Measurements from ENCODE around the gene WLS.

Gene WLS

GRCh38 chr1:68103011-68103545 is 129.2 kb downstream of the WLS start:
- TF ChIP-seq GATA3 (IDR thresholded peaks at IDR 0.05; ENCODE audit: low read depth, low read length) (no peak), GATA2 (IDR thresholded peaks at IDR 0.05; ENCODE audit: low read depth, low read length) (no peak)

GRCh38 chr1:68101829-68102228 is 130.5 kb downstream of the WLS start:
- TF ChIP-seq GATA3 (IDR thresholded peaks at IDR 0.05; ENCODE audit: low read depth, low read length) (no peak), GATA2 (IDR thresholded peaks at IDR 0.05; ENCODE audit: low read depth, low read length) (no peak)

DNA sequence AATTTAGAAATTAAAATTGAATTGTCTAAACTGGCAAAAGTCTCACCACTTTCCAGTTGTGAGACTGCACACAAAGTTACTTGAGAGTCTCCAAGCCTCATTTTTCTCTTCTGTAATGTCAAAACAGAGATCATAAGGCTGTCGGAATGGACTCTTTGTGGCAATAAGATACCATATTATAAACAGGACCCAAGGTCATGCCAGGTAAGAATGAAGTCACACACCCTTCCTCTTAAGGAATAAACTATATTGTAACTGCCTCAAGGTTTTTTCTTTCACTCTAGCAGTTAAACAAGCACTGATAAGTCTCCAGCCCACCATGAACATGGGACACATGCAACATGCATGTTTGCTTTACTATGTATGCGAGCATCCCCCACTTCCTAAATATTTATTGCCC is 131.8 kb downstream of the WLS start:
- no peak for TF ChIP-seq GATA2 (IDR thresholded peaks at IDR 0.05; ENCODE audit: low read depth, low read length)
- TF ChIP-seq GATA3 (IDR thresholded peaks at IDR 0.05; ENCODE audit: low read depth, low read length): no peak

GRCh38 chr1:68093737-68094136 is 138.6 kb downstream of the WLS start:
- TF ChIP-seq GATA2 (IDR thresholded peaks at IDR 0.05; ENCODE audit: low read depth, low read length) (no peak), GATA3 (IDR thresholded peaks at IDR 0.05; ENCODE audit: low read depth, low read length) (no peak)

DNA sequence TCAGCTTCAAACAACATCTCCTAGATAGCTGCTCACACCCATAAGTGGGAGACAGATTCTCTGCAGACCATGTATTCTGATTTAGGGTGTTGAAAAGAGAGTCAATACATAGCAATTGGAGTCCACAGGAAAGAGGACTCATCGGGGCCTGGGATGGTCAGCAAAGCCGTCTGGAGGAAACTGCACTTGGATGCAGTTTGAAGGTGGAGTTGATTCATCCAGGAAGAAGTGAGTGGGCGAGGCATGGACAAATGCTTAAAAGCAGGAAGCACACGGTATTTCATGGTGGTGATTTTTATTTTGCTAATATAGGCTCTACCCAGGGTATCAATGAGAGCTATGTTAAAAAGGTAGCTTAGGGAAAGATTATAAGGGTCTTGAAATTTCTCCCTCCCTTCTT is 145.1 kb downstream of the WLS start:
- TF ChIP-seq GATA3 (IDR thresholded peaks at IDR 0.05; ENCODE audit: low read depth, low read length) (no peak), GATA2 (IDR thresholded peaks at IDR 0.05; ENCODE audit: low read depth, low read length) (no peak)

DNA sequence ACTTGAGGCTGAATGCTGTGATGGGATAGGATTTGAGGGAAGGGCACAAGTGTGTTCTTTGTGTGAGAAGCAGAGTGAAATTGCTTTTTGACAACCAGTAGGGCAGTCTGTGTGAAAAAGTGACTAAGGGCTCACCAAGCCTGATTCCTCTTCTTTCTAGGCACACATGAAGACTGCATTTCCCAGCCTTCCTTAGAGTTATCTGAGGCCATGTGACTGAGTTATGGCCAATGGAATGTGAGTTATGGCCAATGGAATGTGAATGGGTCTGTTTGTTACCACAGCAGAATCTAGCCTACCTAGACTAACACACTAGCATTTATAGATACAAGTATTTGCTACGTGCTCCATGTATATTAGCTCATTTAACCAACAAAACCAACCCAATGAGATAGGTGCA is 146.6 kb downstream of the WLS start:
- TF ChIP-seq GATA3 (IDR thresholded peaks at IDR 0.05; ENCODE audit: low read depth, low read length): no peak
- TF ChIP-seq GATA2 (IDR thresholded peaks at IDR 0.05; ENCODE audit: low read depth, low read length): no peak

DNA sequence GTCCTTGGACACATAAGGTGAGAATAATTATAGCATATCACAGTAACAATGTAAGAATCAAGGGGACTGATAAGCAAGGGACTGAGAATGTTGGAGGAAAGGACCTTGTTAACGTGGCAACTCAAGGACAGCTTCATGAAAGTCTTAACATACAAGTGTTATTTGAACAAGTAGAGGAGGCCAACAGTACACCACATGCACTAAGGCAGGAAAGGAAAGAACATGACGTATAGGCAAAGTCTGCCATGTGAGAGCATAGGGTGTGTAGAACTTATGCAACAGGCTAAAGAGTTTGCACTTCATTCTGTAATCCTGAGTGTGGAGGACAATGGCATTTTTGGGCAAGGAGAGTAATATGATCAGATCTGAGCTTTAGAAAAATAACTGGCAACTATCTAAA is 148.6 kb downstream of the WLS start:
- no peak for TF ChIP-seq GATA2 (IDR thresholded peaks at IDR 0.05; ENCODE audit: low read depth, low read length)
- TF ChIP-seq GATA3 (IDR thresholded peaks at IDR 0.05; ENCODE audit: low read depth, low read length): no peak

GRCh38 chr1:68081775-68082283 is 150.5 kb downstream of the WLS start:
- TF ChIP-seq GATA3 (IDR thresholded peaks at IDR 0.05; ENCODE audit: low read depth, low read length) (no peak), GATA2 (IDR thresholded peaks at IDR 0.05; ENCODE audit: low read depth, low read length) (no peak)

GRCh38 chr1:68078647-68079046 is 153.7 kb downstream of the WLS start:
- TF ChIP-seq GATA2 (IDR thresholded peaks at IDR 0.05; ENCODE audit: low read depth, low read length): no peak
- TF ChIP-seq GATA3 (IDR thresholded peaks at IDR 0.05; ENCODE audit: low read depth, low read length): no peak
